ENCODE results near the gene RAB4B.

The RAB4B gene

DNA sequence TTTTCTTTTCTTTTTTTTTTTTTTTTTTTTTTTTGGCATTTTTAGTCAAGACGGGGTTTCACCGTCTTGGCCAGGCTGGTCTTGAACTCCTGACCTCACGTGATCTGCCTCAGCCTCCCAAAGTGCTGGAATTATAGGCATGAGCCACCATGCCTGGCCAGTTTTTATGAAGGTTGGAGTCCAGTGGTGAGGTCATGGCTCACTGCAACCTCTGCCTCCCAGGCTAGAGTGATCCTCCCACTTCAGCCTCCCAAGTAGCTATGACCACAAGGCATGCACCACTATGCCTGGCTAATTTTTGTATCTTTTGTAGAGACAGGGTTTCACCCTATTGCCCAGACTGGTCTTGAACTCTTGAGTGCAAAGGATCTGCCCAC, 22.8 kb upstream of the RAB4B start:
- peak overlapping the region; percentile 62 for H3K27ac ChIP-seq (ENCODE audit: extremely low read depth, low read depth, low read length)
- no peaks in the 10 kb centered on the region for H3K9me3 ChIP-seq (ENCODE audit: control insufficient read depth, insufficient read depth, low read depth, low read length)
- H3K4me3 ChIP-seq (ENCODE audit: low read depth, low read length) = no peak overlapping the region
- POLR2A ChIA-PET = interaction anchor here (0.5 to 7.3 kb wide), 8 partner anchors 12 to 428 kb away, joined by 3 to 180 read pairs (median 6); partner anchors contain the start of gene RAB4B
- peaks cover 28% of the 10 kb centered on the region for H3K4me1 ChIP-seq (ENCODE audit: control insufficient read depth, insufficient read depth, low read length)
- CTCF ChIA-PET = interaction anchor here (0.7 to 2.1 kb wide), 6 partner anchors 11 to 188 kb away, joined by 3 to 8 read pairs (median 6); no protein-coding TSS in a partner anchor
- peaks cover 62 to 83% of the 10 kb centered on the region in 2 experiments for H3K36me3 ChIP-seq (ENCODE audit: control insufficient read depth in 2 of 2, insufficient read depth in 1 of 2, low read length in 2 of 2)
- TF ChIP-seq ZNF488 (tag by site-specific recombination; IDR thresholded peaks at IDR 0.05) (no peak), OVOL3 (tag by site-specific recombination; IDR thresholded peaks at IDR 0.05) (no peak), ZBTB7A (tag by site-specific recombination; IDR thresholded peaks at IDR 0.05; ENCODE audit: low read depth) (no peak), ZNF362 (tag by site-specific recombination; IDR thresholded peaks at IDR 0.05) (peak; percentile 37; the same call in 1 of the 2 replicates)

DNA sequence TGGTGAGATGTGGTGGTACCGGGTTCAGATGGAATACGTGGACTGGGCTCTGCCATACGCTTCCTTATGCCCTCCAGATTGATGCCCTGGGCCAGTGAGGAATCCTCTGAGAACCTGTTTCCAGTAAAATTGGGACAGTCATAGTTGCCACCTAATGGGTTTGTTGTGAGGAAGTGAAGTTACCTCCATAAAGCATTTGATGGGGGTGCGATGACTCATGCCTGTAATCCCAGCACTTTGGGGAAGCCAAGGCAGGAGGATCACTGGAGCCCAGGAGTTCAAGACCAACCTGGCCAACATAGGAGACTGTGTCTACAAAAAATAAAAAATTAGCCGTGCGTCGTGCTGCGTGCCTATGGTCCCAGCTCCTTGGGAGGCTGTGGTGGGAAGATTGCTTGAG, 22.3 kb upstream of the RAB4B start:
- Histone ChIP-seq H3K27ac (ENCODE audit: extremely low read depth, low read depth, low read length) (peak overlapping the region; percentile 57), H3K4me3 (ENCODE audit: low read depth, low read length) (no peak overlapping the region), H3K9me3 (ENCODE audit: control insufficient read depth, insufficient read depth, low read depth, low read length) (no peaks in the 10 kb centered on the region), H3K4me1 (ENCODE audit: control insufficient read depth, insufficient read depth, low read length) (peaks cover 28% of the 10 kb centered on the region), H3K36me3 (ENCODE audit: control insufficient read depth in 2 of 2, insufficient read depth in 1 of 2, low read length in 2 of 2) (peaks cover 67 to 89% of the 10 kb centered on the region in 2 experiments)
- TF ChIP-seq HOXC10 (CRISPR knock-in tag; IDR thresholded peaks at IDR 0.05) = no peak
- TF ChIP-seq GLIS1 (tag by site-specific recombination; IDR thresholded peaks at IDR 0.05) = peak; percentile 70
- CTCF ChIA-PET = interaction anchor here (0.6 to 1.9 kb wide), 6 partner anchors 52 to 1904 kb away, joined by 3 to 7 read pairs (median 4); no protein-coding TSS in a partner anchor
- POLR2A ChIA-PET = interaction anchor here (0.5 to 7.3 kb wide), 5 partner anchors 22 to 429 kb away, joined by 3 to 180 read pairs (median 4); partner anchors contain the start of gene RAB4B

DNA sequence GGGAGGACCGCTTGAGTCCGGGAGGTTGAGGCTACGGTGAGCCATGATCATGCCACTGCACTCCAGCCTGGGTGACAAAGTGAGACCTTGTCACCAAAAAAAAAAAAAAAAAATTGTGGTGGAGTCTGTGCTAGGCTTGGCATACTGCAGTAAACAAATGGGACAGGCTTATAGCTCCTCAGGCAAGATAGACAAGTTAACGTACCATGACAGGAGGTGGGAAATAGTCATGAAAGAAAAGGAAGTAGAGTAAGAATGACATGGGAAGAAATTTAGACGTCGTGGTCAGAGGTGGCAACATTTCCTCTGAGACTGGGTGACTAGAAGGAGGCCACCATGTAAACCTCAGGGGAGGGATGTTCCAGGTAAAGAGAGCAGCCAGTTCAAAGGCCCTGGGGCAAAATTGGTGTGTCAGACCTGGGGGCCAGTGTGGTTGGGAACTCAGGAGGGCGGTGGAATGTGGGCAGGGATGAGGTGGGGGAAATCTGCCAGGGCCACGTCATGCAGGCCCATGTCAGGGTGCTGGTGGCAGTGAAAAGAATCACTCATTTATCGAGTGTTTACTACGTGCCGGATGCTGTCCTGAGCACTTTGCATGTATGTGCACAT, 21.4 kb upstream of the RAB4B start:
- ChIA-PET CTCF (interaction anchor here (0.6 to 3.3 kb wide), 7 partner anchors 21 to 1905 kb away, joined by 4 to 13 read pairs (median 5); partner anchors contain the start of gene RAB4B), POLR2A (interaction anchor here (0.6 to 7.3 kb wide), 5 partner anchors 9 to 1321 kb away, joined by 3 to 180 read pairs (median 3); partner anchors contain the start of genes RAB4B and RPS16)
- Histone ChIP-seq H3K9me3 (ENCODE audit: control insufficient read depth, insufficient read depth, low read depth, low read length) (no peaks in the 10 kb centered on the region), H3K4me1 (ENCODE audit: control insufficient read depth, insufficient read depth, low read length) (peaks cover 28% of the 10 kb centered on the region), H3K27ac (ENCODE audit: extremely low read depth, low read depth, low read length) (no peak overlapping the region; the same call in 1 of the 2 replicates), H3K36me3 (ENCODE audit: control insufficient read depth in 2 of 2, insufficient read depth in 1 of 2, low read length in 2 of 2) (peaks cover 75 to 97% of the 10 kb centered on the region in 2 experiments), H3K4me3 (ENCODE audit: low read depth, low read length) (no peak overlapping the region)
- peak; percentile 96 for TF ChIP-seq ZNF623 (tag by site-specific recombination; IDR thresholded peaks at IDR 0.05)
- no peak for TF ChIP-seq ZBTB8A (tag by site-specific recombination; IDR thresholded peaks at IDR 0.05)
- peak; percentile 47; the same call in 1 of the 2 replicates for TF ChIP-seq ZNF362 (tag by site-specific recombination; IDR thresholded peaks at IDR 0.05)
- no peak for TF ChIP-seq ZNF624 (tag by site-specific recombination; IDR thresholded peaks at IDR 0.05)
- no peak for TF ChIP-seq ZNF394 (tag by site-specific recombination; IDR thresholded peaks at IDR 0.05; ENCODE audit: borderline replicate concordance)
- no peak for TF ChIP-seq ZNF10 (tag by site-specific recombination; IDR thresholded peaks at IDR 0.05)
- no peak for TF ChIP-seq ZNF404 (tag by site-specific recombination; IDR thresholded peaks at IDR 0.05)
- TF ChIP-seq, protein P1, sequence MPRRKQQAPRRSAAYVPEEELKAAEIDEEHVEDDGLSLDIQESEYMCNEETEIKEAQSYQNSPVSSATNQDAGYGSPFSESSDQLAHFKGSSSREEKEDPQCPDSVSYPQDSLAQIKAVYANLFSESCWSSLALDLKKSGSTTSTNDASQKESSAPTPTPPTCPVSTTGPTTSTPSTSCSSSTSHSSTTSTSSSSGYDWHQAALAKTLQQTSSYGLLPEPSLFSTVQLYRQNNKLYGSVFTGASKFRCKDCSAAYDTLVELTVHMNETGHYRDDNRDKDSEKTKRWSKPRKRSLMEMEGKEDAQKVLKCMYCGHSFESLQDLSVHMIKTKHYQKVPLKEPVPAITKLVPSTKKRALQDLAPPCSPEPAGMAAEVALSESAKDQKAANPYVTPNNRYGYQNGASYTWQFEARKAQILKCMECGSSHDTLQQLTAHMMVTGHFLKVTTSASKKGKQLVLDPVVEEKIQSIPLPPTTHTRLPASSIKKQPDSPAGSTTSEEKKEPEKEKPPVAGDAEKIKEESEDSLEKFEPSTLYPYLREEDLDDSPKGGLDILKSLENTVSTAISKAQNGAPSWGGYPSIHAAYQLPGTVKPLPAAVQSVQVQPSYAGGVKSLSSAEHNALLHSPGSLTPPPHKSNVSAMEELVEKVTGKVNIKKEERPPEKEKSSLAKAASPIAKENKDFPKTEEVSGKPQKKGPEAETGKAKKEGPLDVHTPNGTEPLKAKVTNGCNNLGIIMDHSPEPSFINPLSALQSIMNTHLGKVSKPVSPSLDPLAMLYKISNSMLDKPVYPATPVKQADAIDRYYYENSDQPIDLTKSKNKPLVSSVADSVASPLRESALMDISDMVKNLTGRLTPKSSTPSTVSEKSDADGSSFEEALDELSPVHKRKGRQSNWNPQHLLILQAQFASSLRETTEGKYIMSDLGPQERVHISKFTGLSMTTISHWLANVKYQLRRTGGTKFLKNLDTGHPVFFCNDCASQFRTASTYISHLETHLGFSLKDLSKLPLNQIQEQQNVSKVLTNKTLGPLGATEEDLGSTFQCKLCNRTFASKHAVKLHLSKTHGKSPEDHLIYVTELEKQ (tag by site-specific recombination; IDR thresholded peaks at IDR 0.05; ENCODE audit: borderline replicate concordance) = no peak
- TF ChIP-seq ZNF530 (tag by site-specific recombination; IDR thresholded peaks at IDR 0.05; ENCODE audit: low read depth) = no peak
- TF ChIP-seq ZNF174 (tag by site-specific recombination; IDR thresholded peaks at IDR 0.05) = no peak
- TF ChIP-seq ZNF76 (tag by site-specific recombination; IDR thresholded peaks at IDR 0.05; ENCODE audit: borderline replicate concordance, low read depth) = no peak
- TF ChIP-seq ZNF140 (tag by site-specific recombination; IDR thresholded peaks at IDR 0.05) = no peak
- no peak for TF ChIP-seq ZNF701 (tag by site-specific recombination; IDR thresholded peaks at IDR 0.05)
- TF ChIP-seq EGR2 (tag by site-specific recombination; IDR thresholded peaks at IDR 0.05; ENCODE audit: low read depth) = peak; percentile 67
- no peak for TF ChIP-seq ZNF600 (tag by site-specific recombination; IDR thresholded peaks at IDR 0.05)
- TF ChIP-seq CTCF (tag by site-specific recombination; IDR thresholded peaks at IDR 0.05) = no peak
- TF ChIP-seq ZNF596 (tag by site-specific recombination; IDR thresholded peaks at IDR 0.05) = no peak
